Stomach (tissue), 4 donors: ENCODE measurements around the gene CDC14A.

ENCODE experiments used
- POLR2A ChIP-seq, 4 donors: fragments of 450-650 bp; IDR thresholded peaks; one replicate each; pipeline ENCODE4 v1.6.1; 2016; ENCODE audit warnings: antibody characterized with exemption in 4 of 4, control low read depth in 2 of 4, mild to moderate bottlenecking in 1 of 4, moderate library complexity in 1 of 4
- POLR2AphosphoS5 ChIP-seq, 3 donors: sonication (generic); formaldehyde crosslinking; IDR thresholded peaks; one replicate each; pipeline ENCODE4 v1.6.1; 2016; ENCODE audit warnings: antibody characterized with exemption in 3 of 3
- TF ChIP-seq, protein P1 (sequence below), 7 experiments: fragments of 450-650 bp in 4 of 7; fragments of 200-600 bp in 3 of 7; sonication (generic) in 3 of 7; IDR thresholded peaks; one replicate each; pipeline ENCODE4 v1.5.1; 2016 to 2019; ENCODE audit warnings: antibody characterized with exemption in 7 of 7, control low read depth in 2 of 7, mild to moderate bottlenecking in 1 of 7

DNA sequence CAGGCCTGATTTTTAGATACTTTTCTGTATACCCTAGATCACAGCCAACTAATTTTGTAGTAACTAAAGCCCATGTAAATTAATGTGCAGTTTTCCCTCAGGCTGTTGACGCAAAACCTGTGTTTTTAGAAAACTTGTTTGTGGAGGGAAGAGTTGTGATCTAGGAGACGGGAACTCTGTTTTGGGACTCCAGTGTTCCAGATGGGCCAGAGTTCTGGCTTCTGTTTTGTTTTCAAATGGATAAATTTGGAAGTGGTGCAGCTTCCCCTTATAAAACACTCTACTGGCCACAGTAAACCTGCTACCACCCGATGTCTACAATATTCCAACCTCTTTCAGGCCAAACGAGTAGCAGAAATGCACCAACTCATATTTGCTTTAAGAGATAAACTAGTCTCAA lies 172.0 kb downstream of the CDC14A start:
- TF ChIP-seq, protein P1, sequence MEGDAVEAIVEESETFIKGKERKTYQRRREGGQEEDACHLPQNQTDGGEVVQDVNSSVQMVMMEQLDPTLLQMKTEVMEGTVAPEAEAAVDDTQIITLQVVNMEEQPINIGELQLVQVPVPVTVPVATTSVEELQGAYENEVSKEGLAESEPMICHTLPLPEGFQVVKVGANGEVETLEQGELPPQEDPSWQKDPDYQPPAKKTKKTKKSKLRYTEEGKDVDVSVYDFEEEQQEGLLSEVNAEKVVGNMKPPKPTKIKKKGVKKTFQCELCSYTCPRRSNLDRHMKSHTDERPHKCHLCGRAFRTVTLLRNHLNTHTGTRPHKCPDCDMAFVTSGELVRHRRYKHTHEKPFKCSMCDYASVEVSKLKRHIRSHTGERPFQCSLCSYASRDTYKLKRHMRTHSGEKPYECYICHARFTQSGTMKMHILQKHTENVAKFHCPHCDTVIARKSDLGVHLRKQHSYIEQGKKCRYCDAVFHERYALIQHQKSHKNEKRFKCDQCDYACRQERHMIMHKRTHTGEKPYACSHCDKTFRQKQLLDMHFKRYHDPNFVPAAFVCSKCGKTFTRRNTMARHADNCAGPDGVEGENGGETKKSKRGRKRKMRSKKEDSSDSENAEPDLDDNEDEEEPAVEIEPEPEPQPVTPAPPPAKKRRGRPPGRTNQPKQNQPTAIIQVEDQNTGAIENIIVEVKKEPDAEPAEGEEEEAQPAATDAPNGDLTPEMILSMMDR (IDR thresholded peaks at IDR 0.05): no peak
- TF ChIP-seq POLR2A (IDR thresholded peaks at IDR 0.05) (no peak), POLR2AphosphoS5 (IDR thresholded peaks at IDR 0.05) (no peak)
